Neural crest cell (in vitro differentiated cells): Measurements from ENCODE around the gene MT1E. TPM values are rescaled to one million over a fixed set of nuclear protein-coding genes. Genes with fewer than 3 reads are reported as not detected.
A peak's percentile ranks its signal among the peaks of the same experiment; 100 is the strongest.

Source experiments
- DNase-seq: peaks from one replicate; pipeline ENCODE4 v3.0.0; 2021; ENCODE audit warnings: low read depth, mixed read lengths, low spot score
- H3K27ac Mint-ChIP-seq: one replicate; pipeline ENCODE4 v1.8.0; 2021; ENCODE audit warnings: mild to moderate bottlenecking, mixed read lengths; ENCODE audit not compliant: unreplicated experiment
- H3K27me3 Mint-ChIP-seq: 2 replicates; pipeline ENCODE4 v1.8.0; 2021; ENCODE audit warnings: low read depth, mild to moderate bottlenecking, mixed read lengths
- H3K36me3 Mint-ChIP-seq: 2 replicates; pipeline ENCODE4 v1.8.0; 2021; ENCODE audit warnings: low read depth, mild to moderate bottlenecking, mixed read lengths
- H3K4me1 Mint-ChIP-seq: 2 replicates; pipeline ENCODE4 v1.8.0; 2021; ENCODE audit warnings: mixed read lengths
- H3K4me3 Mint-ChIP-seq: one replicate; pipeline ENCODE4 v1.8.0; 2021; ENCODE audit warnings: mild to moderate bottlenecking, mixed read lengths
- H3K9me3 Mint-ChIP-seq: 2 replicates; pipeline ENCODE4 v1.8.0; 2021; ENCODE audit warnings: mixed read lengths
- CTCF ChIP-seq: fragments of 200-600 bp; sonication (generic); conservative IDR thresholded peaks from 2 replicates; pipeline ENCODE4 v1.5.0; 2021; ENCODE audit warnings: antibody characterized with exemption, mild to moderate bottlenecking
- total RNA-seq: library from RNA; stranded (reverse); gene quantifications from 2 replicates; pipeline ENCODE4 v1.2.1, GENCODE V29; 2021

Gene MT1E
- total RNA-seq, 1 donor from 2014 or later, result 0.49 TPM

GRCh38 chr16:56583351-56584168 lies 42.0 kb upstream of the MT1E start:
- Mint-ChIP-seq H3K36me3 (no peaks in the 10 kb centered on the region), H3K27ac (no peak overlapping the region), H3K4me1 (no peaks in the 10 kb centered on the region), H3K27me3 (peaks cover 45% of the 10 kb centered on the region), H3K9me3 (no peaks in the 10 kb centered on the region), H3K4me3 (no peak overlapping the region)
- DNase-seq, result no peak
- no peak for TF ChIP-seq CTCF

GRCh38 chr16:56584276-56584675 lies 41.3 kb upstream of the MT1E start:
- H3K4me1 Mint-ChIP-seq, result peaks cover 4% of the 10 kb centered on the region
- H3K9me3 Mint-ChIP-seq, result no peaks in the 10 kb centered on the region
- no peak for DNase-seq
- H3K27ac Mint-ChIP-seq, result no peak overlapping the region
- TF ChIP-seq CTCF, result no peak
- H3K36me3 Mint-ChIP-seq, result no peaks in the 10 kb centered on the region
- H3K27me3 Mint-ChIP-seq, result peaks cover 52% of the 10 kb centered on the region
- H3K4me3 Mint-ChIP-seq, result no peak overlapping the region

DNA sequence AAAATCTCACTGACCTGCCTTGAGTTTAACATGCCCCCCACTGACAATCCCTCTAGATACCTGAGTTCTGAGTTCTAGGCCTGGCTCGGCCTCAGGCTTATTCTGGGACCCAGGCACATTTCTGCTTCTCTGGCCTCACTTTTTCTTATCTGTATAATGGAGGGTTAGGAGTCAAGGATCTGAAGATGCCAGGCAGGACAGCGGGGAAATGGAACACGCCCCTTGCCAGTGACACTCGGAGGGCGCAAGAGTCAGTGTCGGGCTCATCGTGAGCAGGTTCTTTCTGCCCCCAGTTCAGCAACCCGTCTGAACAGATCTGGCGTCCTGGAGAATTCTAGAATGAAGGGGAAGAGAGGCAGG lies 36.8 kb upstream of the MT1E start:
- Mint-ChIP-seq H3K27me3 (peaks cover 85% of the 10 kb centered on the region), H3K4me3 (peak overlapping the region; percentile 83), H3K4me1 (peaks cover 13% of the 10 kb centered on the region), H3K9me3 (no peaks in the 10 kb centered on the region), H3K27ac (no peak overlapping the region), H3K36me3 (no peaks in the 10 kb centered on the region)
- no peak for TF ChIP-seq CTCF
- DNase-seq, result no peak

GRCh38 chr16:56589141-56590039 lies 36.2 kb upstream of the MT1E start, which contains the start of gene MT3:
Gene MT3 (plus strand): TSS chr16:56589528. CDS start chr16:56589591, 63 bp downstream.
- no peak within 1 kb of the TSS for H3K27ac Mint-ChIP-seq
- no peak for TF ChIP-seq CTCF
- no peak for DNase-seq
- peaks cover 91% of the 10 kb centered on the region for H3K27me3 Mint-ChIP-seq
- no peaks in the 10 kb centered on the region for H3K36me3 Mint-ChIP-seq
- peaks cover 13% of the 10 kb centered on the region for H3K4me1 Mint-ChIP-seq
- H3K9me3 Mint-ChIP-seq, result no peaks in the 10 kb centered on the region
- H3K4me3 Mint-ChIP-seq, result peak within 1 kb of the TSS; percentile 83

DNA sequence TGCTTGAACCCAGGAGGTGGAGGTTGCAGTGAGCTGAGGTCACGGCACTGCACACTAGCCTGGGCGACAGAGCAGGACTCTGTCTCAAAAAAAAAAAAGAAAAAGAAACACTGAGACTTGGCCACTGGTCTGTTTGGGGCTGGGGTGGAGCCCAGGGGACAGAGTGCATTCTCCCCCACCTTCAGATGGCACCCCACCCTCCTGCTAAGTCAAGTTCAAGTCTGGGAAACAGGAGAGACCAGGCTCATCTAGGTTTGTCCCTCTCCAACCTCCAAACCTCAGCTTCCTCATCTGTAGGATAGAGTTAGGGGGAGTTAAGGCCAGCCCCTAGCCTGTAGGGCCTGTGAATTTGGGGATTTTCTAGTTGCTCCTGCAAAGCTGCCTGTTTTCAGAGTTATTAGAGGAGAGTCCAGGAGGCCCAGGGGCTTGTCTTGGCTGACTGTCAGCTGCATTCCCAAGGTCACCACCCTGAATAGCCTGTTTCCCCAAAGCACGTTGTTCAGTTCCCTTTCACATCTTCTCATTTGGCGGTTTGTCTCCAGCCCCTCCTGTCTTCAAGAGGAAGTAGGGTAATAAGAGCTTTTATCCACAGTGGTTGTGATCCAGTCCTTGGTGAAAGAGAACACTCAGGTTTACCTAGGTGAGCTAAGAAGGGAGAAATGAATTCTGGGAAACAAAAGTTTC lies 34.1 kb upstream of the MT1E start:
- DNase-seq, result no peak
- H3K9me3 Mint-ChIP-seq, result no peaks in the 10 kb centered on the region
- no peak overlapping the region for H3K27ac Mint-ChIP-seq
- H3K4me3 Mint-ChIP-seq, result no peak overlapping the region
- peaks cover 83% of the 10 kb centered on the region for H3K27me3 Mint-ChIP-seq
- H3K36me3 Mint-ChIP-seq, result no peaks in the 10 kb centered on the region
- TF ChIP-seq CTCF, result no peak
- peaks cover 13% of the 10 kb centered on the region for H3K4me1 Mint-ChIP-seq
